ENCODE measurements around the gene LRRFIP2. TPM values are rescaled to one million over a fixed set of nuclear protein-coding genes. Genes with fewer than 3 reads are reported as not detected.

LRRFIP2 gene
- total and polyA plus RNA-seq, 2 experiments from 2014 or later = 29.0 to 48.8 TPM

DNA sequence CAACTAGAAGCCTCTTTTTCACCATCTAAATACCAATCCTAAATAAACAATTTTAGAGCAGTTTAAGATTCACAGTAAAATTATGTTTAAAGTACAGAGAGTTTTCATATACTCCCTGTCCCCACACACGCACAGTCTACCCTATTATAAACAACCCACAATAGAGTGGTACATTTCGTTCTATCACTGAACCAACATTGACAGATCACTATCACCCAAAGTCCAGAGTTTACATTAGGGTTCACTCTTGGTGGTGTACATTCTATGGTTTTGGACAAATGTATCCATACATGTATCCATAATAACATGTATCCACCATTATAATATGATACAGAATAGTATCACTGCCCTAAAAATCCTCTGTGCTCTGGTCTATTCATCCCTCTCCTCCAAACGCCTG is 92.1 kb downstream of the LRRFIP2 start:
- H3K36me3 ChIP-seq (replicated peaks; ENCODE audit: insufficient read depth, low read depth) = no peaks in the 10 kb centered on the region
- H3K9me3 ChIP-seq (ENCODE audit: low read depth) = no peaks in the 10 kb centered on the region
- no peaks in the 10 kb centered on the region for H3K27me3 ChIP-seq
- peak overlapping the region; percentile 4 for H3K27ac ChIP-seq
- DNase-seq (ENCODE audit: low spot score) = no peak
- WGBS (ENCODE audit: low lambda C conversion rate, missing lambda C conversion rate) = 61% methylated on average over 3 of the region's 3 CpGs
- H3K4me1 ChIP-seq (ENCODE audit: insufficient read depth) = no peaks in the 10 kb centered on the region
- no peaks in the 10 kb centered on the region for H3K79me2 ChIP-seq
- TF ChIP-seq EZH2 (IDR thresholded peaks at IDR 0.05; ENCODE audit: borderline replicate concordance) (no peak), EZH2phosphoT487 (IDR thresholded peaks at IDR 0.05; ENCODE audit: low read depth, severe bottlenecking, unreplicated experiment) (no peak)
- TF ChIP-seq, protein P1, sequence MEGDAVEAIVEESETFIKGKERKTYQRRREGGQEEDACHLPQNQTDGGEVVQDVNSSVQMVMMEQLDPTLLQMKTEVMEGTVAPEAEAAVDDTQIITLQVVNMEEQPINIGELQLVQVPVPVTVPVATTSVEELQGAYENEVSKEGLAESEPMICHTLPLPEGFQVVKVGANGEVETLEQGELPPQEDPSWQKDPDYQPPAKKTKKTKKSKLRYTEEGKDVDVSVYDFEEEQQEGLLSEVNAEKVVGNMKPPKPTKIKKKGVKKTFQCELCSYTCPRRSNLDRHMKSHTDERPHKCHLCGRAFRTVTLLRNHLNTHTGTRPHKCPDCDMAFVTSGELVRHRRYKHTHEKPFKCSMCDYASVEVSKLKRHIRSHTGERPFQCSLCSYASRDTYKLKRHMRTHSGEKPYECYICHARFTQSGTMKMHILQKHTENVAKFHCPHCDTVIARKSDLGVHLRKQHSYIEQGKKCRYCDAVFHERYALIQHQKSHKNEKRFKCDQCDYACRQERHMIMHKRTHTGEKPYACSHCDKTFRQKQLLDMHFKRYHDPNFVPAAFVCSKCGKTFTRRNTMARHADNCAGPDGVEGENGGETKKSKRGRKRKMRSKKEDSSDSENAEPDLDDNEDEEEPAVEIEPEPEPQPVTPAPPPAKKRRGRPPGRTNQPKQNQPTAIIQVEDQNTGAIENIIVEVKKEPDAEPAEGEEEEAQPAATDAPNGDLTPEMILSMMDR (IDR thresholded peaks at IDR 0.05; ENCODE audit: poor library complexity) = no peak
- H3K4me2 ChIP-seq = no peak overlapping the region
- H3K9me2 ChIP-seq (replicated peaks; ENCODE audit: insufficient read depth) = no peaks in the 10 kb centered on the region
- H4K20me1 ChIP-seq (ENCODE audit: insufficient read depth, poor library complexity, severe bottlenecking) = no peaks in the 10 kb centered on the region
- no peak overlapping the region for H2AFZ ChIP-seq
- no peak overlapping the region for H3K4me3 ChIP-seq

DNA sequence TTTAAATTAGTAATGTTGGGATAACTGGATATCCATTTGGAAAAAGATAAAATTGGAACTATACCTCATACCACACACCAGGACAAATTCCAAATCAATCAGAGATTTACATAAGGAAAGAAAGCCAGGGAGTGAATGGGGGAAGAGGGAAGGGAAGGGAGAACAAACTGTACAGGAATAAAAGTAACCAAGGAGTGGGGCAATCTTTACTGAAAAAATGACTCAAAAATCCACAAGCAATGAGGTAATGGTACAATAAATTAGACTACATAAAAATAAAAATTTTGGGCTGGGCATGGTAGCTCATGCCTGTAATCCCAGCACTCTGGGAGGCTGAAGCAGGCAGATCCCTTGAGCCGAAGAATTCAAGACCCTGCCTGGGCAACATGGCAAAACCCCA is 98.4 kb downstream of the LRRFIP2 start:
- H4K20me1 ChIP-seq (ENCODE audit: insufficient read depth, poor library complexity, severe bottlenecking) = no peaks in the 10 kb centered on the region
- no peaks in the 10 kb centered on the region for H3K27me3 ChIP-seq
- WGBS (ENCODE audit: low lambda C conversion rate, missing lambda C conversion rate) = 100% methylated on average over 1 of the region's 1 CpG
- H3K9me2 ChIP-seq (replicated peaks; ENCODE audit: insufficient read depth) = no peaks in the 10 kb centered on the region
- H3K4me3 ChIP-seq = no peak overlapping the region
- H2AFZ ChIP-seq = no peak overlapping the region
- H3K4me1 ChIP-seq (ENCODE audit: insufficient read depth) = peaks cover 12% of the 10 kb centered on the region
- no peak overlapping the region for H3K27ac ChIP-seq
- DNase-seq (ENCODE audit: low spot score) = no peak
- no peaks in the 10 kb centered on the region for H3K79me2 ChIP-seq
- H3K36me3 ChIP-seq (replicated peaks; ENCODE audit: insufficient read depth, low read depth) = no peaks in the 10 kb centered on the region
- H3K4me2 ChIP-seq = no peak overlapping the region
- TF ChIP-seq EZH2 (IDR thresholded peaks at IDR 0.05; ENCODE audit: borderline replicate concordance) (no peak), EZH2phosphoT487 (IDR thresholded peaks at IDR 0.05; ENCODE audit: low read depth, severe bottlenecking, unreplicated experiment) (no peak)
- TF ChIP-seq, protein P1 (IDR thresholded peaks at IDR 0.05; ENCODE audit: poor library complexity) = no peak
- H3K9me3 ChIP-seq (ENCODE audit: low read depth) = no peaks in the 10 kb centered on the region

DNA sequence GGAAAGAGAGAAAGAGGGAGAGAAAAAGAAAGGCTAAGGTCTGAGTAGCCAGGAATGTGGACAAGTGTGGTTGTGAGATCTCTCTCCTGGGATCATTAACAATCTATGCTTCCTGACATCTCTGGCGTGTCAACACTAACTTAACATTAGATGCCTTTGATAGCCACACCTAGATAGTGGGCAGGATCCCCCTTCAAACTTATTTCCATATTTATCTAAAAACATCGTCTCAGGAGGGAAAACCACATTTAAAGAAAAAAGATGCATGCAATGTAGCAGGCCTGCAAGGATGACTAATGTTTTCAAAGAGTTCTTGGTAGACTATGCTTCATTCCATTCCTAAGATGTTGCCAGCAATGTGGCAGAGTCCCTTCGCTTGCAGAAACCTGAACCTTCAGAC is 100.2 kb downstream of the LRRFIP2 start:
- 93% methylated on average over 3 of the region's 3 CpGs for WGBS (ENCODE audit: low lambda C conversion rate, missing lambda C conversion rate)
- no peak overlapping the region for H3K27ac ChIP-seq

More for the DNA sequence above, 100.2 kb downstream of the LRRFIP2 start:
- peaks cover 12% of the 10 kb centered on the region for H3K4me1 ChIP-seq (ENCODE audit: insufficient read depth)
- TF ChIP-seq EZH2 (IDR thresholded peaks at IDR 0.05; ENCODE audit: borderline replicate concordance) (no peak), EZH2phosphoT487 (IDR thresholded peaks at IDR 0.05; ENCODE audit: low read depth, severe bottlenecking, unreplicated experiment) (no peak)
- TF ChIP-seq, protein P1 (IDR thresholded peaks at IDR 0.05; ENCODE audit: poor library complexity) = no peak
- H4K20me1 ChIP-seq (ENCODE audit: insufficient read depth, poor library complexity, severe bottlenecking) = no peaks in the 10 kb centered on the region
- H3K9me2 ChIP-seq (replicated peaks; ENCODE audit: insufficient read depth) = no peaks in the 10 kb centered on the region
- no peak overlapping the region for H3K4me2 ChIP-seq
- no peak for DNase-seq (ENCODE audit: low spot score)
- no peaks in the 10 kb centered on the region for H3K36me3 ChIP-seq (replicated peaks; ENCODE audit: insufficient read depth, low read depth)
- no peaks in the 10 kb centered on the region for H3K9me3 ChIP-seq (ENCODE audit: low read depth)
- no peak overlapping the region for H3K4me3 ChIP-seq
- H3K27me3 ChIP-seq = no peaks in the 10 kb centered on the region
- H3K79me2 ChIP-seq = no peaks in the 10 kb centered on the region
- H2AFZ ChIP-seq = no peak overlapping the region
